HEK293T (cell line): ENCODE measurements around the gene RASGRP4.
"Not testable (repeated sequence)": the region's sequence is repeated elsewhere in the genome, so short reads cannot be mapped to it uniquely, and the experiment has no call there.

Source experiments
- BHLHE40 ChIP-seq: fragments of 450-650 bp; IDR thresholded peaks from 2 replicates; pipeline ENCODE4 v1.6.1; 2016; ENCODE audit warnings: mild to moderate bottlenecking, moderate library complexity, borderline replicate concordance
- CTBP1 ChIP-seq: fragments of 450-650 bp; IDR thresholded peaks from 2 replicates; pipeline ENCODE4 v1.6.1; 2016; ENCODE audit warnings: borderline replicate concordance
- ELF4 ChIP-seq: fragments of 450-650 bp; IDR thresholded peaks from 2 replicates; pipeline ENCODE4 v1.6.1; 2017; ENCODE audit warnings: antibody characterized with exemption
- FOXA1 ChIP-seq: fragments of 450-650 bp; IDR thresholded peaks from 2 replicates; pipeline ENCODE4 v1.6.1; 2016; ENCODE audit warnings: mild to moderate bottlenecking
- HDGF ChIP-seq: fragments of 450-650 bp; IDR thresholded peaks from 2 replicates; pipeline ENCODE4 v1.6.1; 2017; ENCODE audit warnings: antibody characterized with exemption, borderline replicate concordance
- NFRKB ChIP-seq: fragments of 450-650 bp; IDR thresholded peaks from 2 replicates; pipeline ENCODE4 v1.6.1; 2016; ENCODE audit warnings: mild to moderate bottlenecking, moderate library complexity
- PKNOX1 ChIP-seq: fragments of 450-650 bp; IDR thresholded peaks from 2 replicates; pipeline ENCODE4 v1.6.1; 2016
- SUZ12 ChIP-seq: fragments of 450-650 bp; IDR thresholded peaks from 2 replicates; pipeline ENCODE4 v1.6.1; 2016; ENCODE audit warnings: mild to moderate bottlenecking
- ZNF384 ChIP-seq: fragments of 450-650 bp; IDR thresholded peaks from 2 replicates; pipeline ENCODE4 v1.6.1; 2016

- TF ChIP-seq NFRKB, SUZ12, HDGF, BHLHE40, ELF4, PKNOX1, ZNF384, CTBP1, FOXA1: not testable (repeated sequence)
Measured at GRCh38 chr19:38411898-38412297, 14.1 kb downstream of the RASGRP4 start.
